Breast epithelium (tissue), 3 donors: ENCODE data around the gene AP5Z1.

ENCODE experiments used
- CTCF ChIP-seq, 3 donors: fragments of 450-650 bp; IDR thresholded peaks; one replicate each; pipeline ENCODE4 v1.5.1; 2016 to 2017; ENCODE audit warnings: antibody characterized with exemption in 3 of 3, mild to moderate bottlenecking in 3 of 3, moderate library complexity in 3 of 3
- POLR2A ChIP-seq: fragments of 450-650 bp; IDR thresholded peaks from one replicate; pipeline ENCODE4 v1.6.1; 2016; ENCODE audit warnings: antibody characterized with exemption, mild to moderate bottlenecking, moderate library complexity

GRCh38 chr7:4787541-4787940 is 12.1 kb downstream of the AP5Z1 start:
- TF ChIP-seq CTCF (IDR thresholded peaks at IDR 0.05) (no peak), POLR2A (no peak)
